Measurements from ENCODE around the gene SLC38A1.

Gene SLC38A1

GRCh38 chr12:46221255-46222128, 47.4 kb downstream of the SLC38A1 start:
- no peak overlapping the region for H3K4me3 ChIP-seq (ENCODE audit: low read depth, low read length)
- no peak for TF ChIP-seq CTCF (IDR thresholded peaks at IDR 0.05; ENCODE audit: low read depth, low read length, missing control alignments)
- no peak for DNase-seq (ENCODE audit: low read depth)

GRCh38 chr12:46219877-46220655, 48.8 kb downstream of the SLC38A1 start:
- DNase-seq (ENCODE audit: low read depth): no peak
- TF ChIP-seq CTCF (IDR thresholded peaks at IDR 0.05; ENCODE audit: low read depth, low read length, missing control alignments): no peak
- H3K4me3 ChIP-seq (ENCODE audit: low read depth, low read length): no peak overlapping the region

GRCh38 chr12:46219132-46219876, 49.5 kb downstream of the SLC38A1 start:
- no peak for TF ChIP-seq CTCF (IDR thresholded peaks at IDR 0.05; ENCODE audit: low read depth, low read length, missing control alignments)
- no peak overlapping the region for H3K4me3 ChIP-seq (ENCODE audit: low read depth, low read length)
- DNase-seq (ENCODE audit: low read depth): no peak

- H3K4me3 ChIP-seq (ENCODE audit: low read depth, low read length): no peak overlapping the region; the same call in 1 of the 2 replicates
- no peak for TF ChIP-seq CTCF (IDR thresholded peaks at IDR 0.05; ENCODE audit: low read depth, low read length, missing control alignments)
- no peak for DNase-seq (ENCODE audit: low read depth)
Observed at GRCh38 chr12:46218322-46219095, 50.3 kb downstream of the SLC38A1 start.

GRCh38 chr12:46217541-46218321, 51.1 kb downstream of the SLC38A1 start:
- H3K4me3 ChIP-seq (ENCODE audit: low read depth, low read length): no peak overlapping the region
- TF ChIP-seq CTCF (IDR thresholded peaks at IDR 0.05; ENCODE audit: low read depth, low read length, missing control alignments): no peak
- peak; percentile 84 for DNase-seq (ENCODE audit: low read depth)

Data from GM12864 (cell line).